ENCODE results near the gene NR5A2.

NR5A2 gene

DNA sequence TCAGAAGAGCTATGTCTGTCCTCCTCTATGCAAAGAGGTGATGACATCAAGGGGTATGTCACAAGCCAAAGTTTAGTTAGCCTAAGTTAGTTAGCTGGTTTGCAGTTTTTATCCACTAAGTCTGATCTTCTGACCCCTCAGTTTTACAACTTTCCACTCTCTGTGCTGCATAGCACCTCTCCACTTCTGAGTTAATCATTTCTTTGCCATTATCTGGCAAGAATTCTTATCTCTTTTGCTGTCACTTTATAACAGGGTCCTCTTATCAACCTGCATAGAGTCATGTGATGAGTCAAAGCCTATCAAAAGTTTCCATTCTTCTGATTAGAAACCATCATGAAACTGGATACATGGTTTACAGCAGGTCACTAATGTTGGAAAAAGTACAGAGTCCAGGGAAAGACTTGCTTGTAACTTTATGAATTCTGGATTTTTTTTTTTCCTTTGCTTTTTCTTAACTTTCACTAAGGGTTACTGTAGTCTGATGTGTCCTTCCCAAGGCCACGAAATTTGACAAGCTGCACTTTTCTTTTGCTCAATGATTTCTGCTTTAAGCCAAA is at the start of gene NR5A2:
Gene NR5A2 (plus strand): TSS at position 447 of the 560 bp plus-strand sequence. CDS start 138 bp downstream, outside the sequence.
- TF ChIP-seq, protein P1, sequence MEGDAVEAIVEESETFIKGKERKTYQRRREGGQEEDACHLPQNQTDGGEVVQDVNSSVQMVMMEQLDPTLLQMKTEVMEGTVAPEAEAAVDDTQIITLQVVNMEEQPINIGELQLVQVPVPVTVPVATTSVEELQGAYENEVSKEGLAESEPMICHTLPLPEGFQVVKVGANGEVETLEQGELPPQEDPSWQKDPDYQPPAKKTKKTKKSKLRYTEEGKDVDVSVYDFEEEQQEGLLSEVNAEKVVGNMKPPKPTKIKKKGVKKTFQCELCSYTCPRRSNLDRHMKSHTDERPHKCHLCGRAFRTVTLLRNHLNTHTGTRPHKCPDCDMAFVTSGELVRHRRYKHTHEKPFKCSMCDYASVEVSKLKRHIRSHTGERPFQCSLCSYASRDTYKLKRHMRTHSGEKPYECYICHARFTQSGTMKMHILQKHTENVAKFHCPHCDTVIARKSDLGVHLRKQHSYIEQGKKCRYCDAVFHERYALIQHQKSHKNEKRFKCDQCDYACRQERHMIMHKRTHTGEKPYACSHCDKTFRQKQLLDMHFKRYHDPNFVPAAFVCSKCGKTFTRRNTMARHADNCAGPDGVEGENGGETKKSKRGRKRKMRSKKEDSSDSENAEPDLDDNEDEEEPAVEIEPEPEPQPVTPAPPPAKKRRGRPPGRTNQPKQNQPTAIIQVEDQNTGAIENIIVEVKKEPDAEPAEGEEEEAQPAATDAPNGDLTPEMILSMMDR (IDR thresholded peaks at IDR 0.05): no peak
- no peak for TF ChIP-seq ZFX (IDR thresholded peaks at IDR 0.05; ENCODE audit: borderline replicate concordance)
- peak within 1 kb of the TSS; percentile 79 for H3K27ac ChIP-seq

DNA sequence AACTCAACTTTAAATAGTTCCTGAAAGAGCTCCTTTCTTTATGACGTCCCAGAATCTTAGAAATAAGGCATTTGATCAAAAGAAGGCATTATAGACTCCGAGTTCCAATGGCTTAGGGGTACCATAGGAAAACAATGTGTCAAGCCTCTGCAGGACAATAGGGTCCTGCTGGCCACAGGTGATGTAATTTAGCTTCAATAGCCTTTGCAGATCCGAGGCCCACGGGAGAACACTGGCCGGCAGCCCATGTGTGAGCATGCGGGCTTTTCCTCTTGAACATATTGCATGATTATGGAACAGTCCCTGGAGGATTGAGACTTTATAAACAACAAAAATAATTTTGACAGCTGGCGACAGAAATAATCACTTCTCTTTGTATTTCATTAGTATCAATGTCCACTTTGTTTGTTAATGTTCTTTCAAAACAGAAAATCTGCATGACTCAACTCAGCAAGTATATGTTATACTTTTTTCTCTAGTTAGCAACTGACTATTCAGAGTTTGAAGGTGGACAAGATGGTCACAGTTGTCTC is 49.0 kb upstream of the NR5A2 start:
- TF ChIP-seq, protein P1 (IDR thresholded peaks at IDR 0.05): no peak
- no peak for TF ChIP-seq ZFX (IDR thresholded peaks at IDR 0.05; ENCODE audit: borderline replicate concordance)
- H3K27ac ChIP-seq: no peak overlapping the region

DNA sequence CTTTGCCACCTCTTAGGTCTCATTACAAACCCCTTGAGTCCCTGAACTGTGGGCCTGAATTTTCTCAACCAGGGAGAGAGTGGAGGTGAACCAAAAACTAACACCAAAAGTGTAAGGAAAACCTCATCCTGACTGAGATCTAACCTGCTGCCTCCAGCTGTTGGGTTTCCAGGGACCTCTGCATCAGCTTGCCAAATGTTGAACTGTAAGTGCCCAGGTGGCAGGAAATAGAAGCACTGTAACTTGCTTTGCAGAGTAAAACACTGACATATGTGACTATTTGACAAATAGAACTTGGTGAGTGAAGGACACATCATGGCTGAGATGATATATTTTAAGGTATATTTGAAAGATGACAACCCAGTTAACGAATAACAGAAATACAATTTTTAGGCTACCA is 48.4 kb upstream of the NR5A2 start:
- H3K27ac ChIP-seq: no peak overlapping the region
- TF ChIP-seq, protein P1 (IDR thresholded peaks at IDR 0.05): no peak
- no peak for TF ChIP-seq ZFX (IDR thresholded peaks at IDR 0.05; ENCODE audit: borderline replicate concordance)

DNA sequence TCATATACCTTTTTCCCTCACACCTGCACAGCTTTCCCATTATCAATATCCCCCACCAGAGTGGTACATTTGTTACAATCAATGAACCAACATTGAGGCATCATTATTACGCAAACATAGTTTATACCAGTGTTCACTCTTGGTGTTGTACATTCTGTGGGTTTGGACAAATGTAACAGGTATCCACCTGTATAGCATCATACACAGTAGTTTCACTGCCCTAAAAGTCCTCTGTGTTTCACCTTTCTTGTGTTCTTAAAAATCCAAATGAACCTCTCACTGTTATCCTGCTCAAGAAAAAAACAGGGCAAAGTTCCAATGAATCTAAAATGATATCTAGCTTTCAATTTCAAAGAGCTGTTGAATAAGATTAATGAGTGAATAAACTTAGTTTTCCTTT is 45.9 kb upstream of the NR5A2 start:
- no peak overlapping the region for H3K27ac ChIP-seq

DNA sequence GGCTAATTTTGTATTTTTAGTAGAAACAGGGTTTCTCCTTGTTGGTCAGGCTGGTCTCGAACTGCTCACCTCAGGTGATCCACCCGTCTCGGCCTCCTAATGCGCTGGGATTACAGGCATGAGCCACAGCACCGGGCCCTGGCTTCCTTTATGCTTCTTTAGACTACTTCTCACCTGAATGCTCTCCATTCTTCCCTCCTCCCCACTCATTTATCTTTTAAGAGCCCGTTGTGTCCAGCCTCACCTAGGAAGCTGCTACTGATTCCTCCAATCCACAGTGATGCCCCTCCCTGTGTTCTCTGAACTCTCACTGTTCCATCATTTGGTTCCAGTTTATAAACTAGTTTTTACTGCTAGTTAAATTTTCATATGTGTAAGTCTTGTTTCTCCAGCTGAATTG is 44.9 kb upstream of the NR5A2 start:
- 0 out of 2 replicates have a peak overlapping the region, but pooled peaks have one; percentile 12 for H3K27ac ChIP-seq

More for the DNA sequence above, 45.9 kb upstream of the NR5A2 start:
- no peak for TF ChIP-seq ZFX (IDR thresholded peaks at IDR 0.05; ENCODE audit: borderline replicate concordance)
- TF ChIP-seq, protein P1 (IDR thresholded peaks at IDR 0.05): no peak

DNA sequence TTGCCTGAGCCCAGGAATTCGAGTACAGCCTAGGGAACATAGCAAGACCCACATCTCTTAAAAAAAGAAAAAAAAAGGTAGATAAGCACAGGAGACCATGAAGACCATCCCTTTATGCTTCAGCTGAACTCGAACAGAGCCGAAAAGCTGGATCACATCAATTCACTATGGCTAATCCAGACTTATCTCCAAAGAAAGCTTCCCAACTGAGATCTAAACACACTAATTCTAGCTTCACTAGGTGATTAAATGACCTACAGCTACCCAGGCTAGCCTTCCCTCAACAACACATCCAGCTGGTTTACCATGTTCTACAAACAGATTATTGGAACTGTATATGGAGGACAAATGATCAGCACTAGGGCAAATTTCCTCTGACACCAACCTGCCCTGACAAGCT is 44.0 kb upstream of the NR5A2 start:
- H3K27ac ChIP-seq: no peak overlapping the region
- no peak for TF ChIP-seq ZFX (IDR thresholded peaks at IDR 0.05; ENCODE audit: borderline replicate concordance)
- TF ChIP-seq, protein P1 (IDR thresholded peaks at IDR 0.05): no peak

More for the DNA sequence above, 44.9 kb upstream of the NR5A2 start:
- no peak for TF ChIP-seq ZFX (IDR thresholded peaks at IDR 0.05; ENCODE audit: borderline replicate concordance)
- TF ChIP-seq, protein P1 (IDR thresholded peaks at IDR 0.05): no peak

DNA sequence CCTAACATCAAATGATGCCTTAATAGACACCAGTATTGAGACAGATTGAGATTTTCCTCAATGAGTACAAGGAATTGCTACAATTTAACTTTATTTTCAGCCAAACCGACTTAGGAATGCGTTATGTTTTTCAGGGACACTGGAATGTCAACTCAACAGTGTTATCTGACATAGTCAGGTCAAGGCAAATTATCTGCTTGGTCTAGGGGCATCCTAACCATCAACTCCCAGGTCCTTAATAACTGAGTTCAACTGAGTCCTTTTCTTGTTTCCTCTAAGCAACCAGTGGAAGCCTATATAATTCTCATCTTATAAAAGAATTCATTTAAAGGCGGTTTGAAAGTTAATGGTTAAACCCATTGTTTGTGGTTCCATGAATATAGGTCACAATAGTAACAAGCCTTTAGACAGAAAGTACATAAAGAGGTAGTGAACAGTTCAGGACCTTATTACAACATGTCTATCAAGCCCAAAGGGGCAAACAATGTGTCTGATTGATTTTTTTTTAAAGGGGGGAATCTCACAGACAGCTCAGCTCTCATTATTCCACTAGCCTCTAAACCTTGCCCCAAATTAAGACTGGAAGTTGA is 32.3 kb upstream of the NR5A2 start:
- no peak overlapping the region for H3K27ac ChIP-seq
- no peak for TF ChIP-seq ZFX (IDR thresholded peaks at IDR 0.05; ENCODE audit: borderline replicate concordance)
- TF ChIP-seq, protein P1 (IDR thresholded peaks at IDR 0.05): no peak

Measured in 22Rv1 (cell line).